ENCODE measurements around the gene ATG9B.

The ATG9B gene

GRCh38 chr7:150977382-150978125 lies 46.7 kb downstream of the ATG9B start:
- no peak for DNase-seq

GRCh38 chr7:150976529-150977381 lies 47.5 kb downstream of the ATG9B start:
- peak; percentile 82 for DNase-seq

GRCh38 chr7:150975536-150976319 lies 48.6 kb downstream of the ATG9B start:
- DNase-seq: no peak

- DNase-seq: no peak
Observed at GRCh38 chr7:150974468-150975391, 49.6 kb downstream of the ATG9B start.

- DNase-seq: no peak
Observed at GRCh38 chr7:150973571-150974451, 50.5 kb downstream of the ATG9B start.

GRCh38 chr7:150972741-150973140 lies 51.6 kb downstream of the ATG9B start:
- DNase-seq: no peak

GRCh38 chr7:150972023-150972468 lies 52.2 kb downstream of the ATG9B start:
- no peak for DNase-seq

- DNase-seq: no peak
Observed at GRCh38 chr7:150971242-150972022, 52.9 kb downstream of the ATG9B start.

GRCh38 chr7:150970424-150970823 lies 53.9 kb downstream of the ATG9B start:
- no peak for DNase-seq

GRCh38 chr7:150969475-150969874 lies 54.8 kb downstream of the ATG9B start:
- no peak for DNase-seq

- no peak for DNase-seq
Observed at GRCh38 chr7:150968734-150969372, 55.4 kb downstream of the ATG9B start.

- DNase-seq: no peak
Observed at GRCh38 chr7:150968056-150968733, 56.1 kb downstream of the ATG9B start.

- DNase-seq: no peak
Observed at GRCh38 chr7:150967349-150967748, 56.9 kb downstream of the ATG9B start.

- peak; percentile 81 for DNase-seq
Observed at GRCh38 chr7:150966002-150966401, 58.3 kb downstream of the ATG9B start.

GRCh38 chr7:150965273-150965830 lies 58.9 kb downstream of the ATG9B start:
- no peak for DNase-seq
